Eye (tissue), 1 donor: ENCODE measurements around the gene PTH2.

Experiments used
- DNase-seq: peaks from one replicate; pipeline ENCODE4 v3.0.0-alpha.2; 2015

PTH2 gene

GRCh38 chr19:49447485-49448431, 24.5 kb upstream of the PTH2 start:
- no peak for DNase-seq

GRCh38 chr19:49445997-49446396, 22.8 kb upstream of the PTH2 start:
- no peak for DNase-seq

- peak; percentile 17 for DNase-seq
Measured at GRCh38 chr19:49444100-49444700, 21.0 kb upstream of the PTH2 start.

GRCh38 chr19:49443366-49444099, 20.3 kb upstream of the PTH2 start:
- peak; percentile 98 for DNase-seq

GRCh38 chr19:49442771-49443365, 19.6 kb upstream of the PTH2 start:
- DNase-seq, result peak; percentile 89

GRCh38 chr19:49442354-49442753, 19.1 kb upstream of the PTH2 start:
- peak; percentile 23 for DNase-seq

- DNase-seq, result peak; percentile 39
Measured at GRCh38 chr19:49441960-49442350, 18.7 kb upstream of the PTH2 start.

- no peak for DNase-seq
Measured at GRCh38 chr19:49441210-49441959, 18.1 kb upstream of the PTH2 start, which contains the start of gene SLC17A7. SLC17A7 (minus strand) TSS chr19:49441527; CDS start chr19:49441379, 148 bp downstream.

- DNase-seq, result peak; percentile 24
Measured at GRCh38 chr19:49440439-49441209, 17.4 kb upstream of the PTH2 start.

- no peak for DNase-seq
Measured at GRCh38 chr19:49439836-49440235, 16.6 kb upstream of the PTH2 start.

- no peak for DNase-seq
Measured at GRCh38 chr19:49438261-49438660, 15.0 kb upstream of the PTH2 start.

GRCh38 chr19:49437231-49437630, 14.0 kb upstream of the PTH2 start:
- DNase-seq, result no peak

GRCh38 chr19:49436381-49437017, 13.3 kb upstream of the PTH2 start:
- peak; percentile 59 for DNase-seq

GRCh38 chr19:49435670-49436069, 12.4 kb upstream of the PTH2 start:
- DNase-seq, result no peak

GRCh38 chr19:49434907-49435583, 11.8 kb upstream of the PTH2 start:
- DNase-seq, result no peak

GRCh38 chr19:49433240-49433901, 10.1 kb upstream of the PTH2 start:
- DNase-seq, result no peak

- no peak for DNase-seq
Measured at GRCh38 chr19:49432141-49433073, 9.2 kb upstream of the PTH2 start.

- no peak for DNase-seq
Measured at GRCh38 chr19:49431330-49431749, 8.1 kb upstream of the PTH2 start.
